ENCODE data around the gene NFIX. TPM values are rescaled to one million over a fixed set of nuclear protein-coding genes. Genes with fewer than 3 reads are reported as not detected.

The NFIX gene
- polyA plus RNA-seq, 3 donors: 0.25 to 3.7 (median 0.90) TPM

DNA sequence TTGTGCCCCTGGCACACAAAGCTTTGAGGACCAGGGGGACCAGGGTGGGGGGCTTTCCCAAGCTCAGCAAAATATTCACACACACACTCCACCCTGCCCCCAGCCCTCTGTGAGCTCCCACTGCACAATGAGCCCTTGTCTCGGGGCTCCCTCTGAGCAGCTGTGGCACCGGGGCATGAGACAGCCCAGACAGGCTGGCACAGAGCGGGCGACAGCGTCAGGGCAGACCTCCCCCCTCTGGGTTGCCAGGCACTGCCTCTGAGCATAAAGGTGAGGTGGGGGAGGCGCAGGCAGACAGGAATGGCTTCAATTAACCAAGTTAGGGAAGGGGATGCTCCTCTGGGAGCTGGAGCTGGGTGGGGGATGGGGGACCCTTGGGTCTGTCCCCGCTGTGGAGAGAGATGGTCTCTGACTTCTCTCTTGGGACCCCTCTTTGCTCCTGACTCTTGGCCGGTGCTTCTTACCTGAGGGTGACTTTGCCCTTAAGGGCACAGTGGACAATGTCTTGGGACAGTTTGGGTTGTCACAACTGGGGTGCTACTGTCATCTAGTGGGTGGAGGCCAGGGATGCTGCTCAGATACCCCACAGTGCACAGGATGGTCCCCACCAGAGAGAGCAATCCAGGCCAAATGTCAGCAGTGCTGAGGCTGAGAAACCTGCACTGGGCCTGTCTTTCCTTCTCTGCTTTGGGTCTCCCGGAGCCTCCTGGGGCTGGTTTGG, 77.1 kb downstream of the NFIX start:
- intact Hi-C loops (cut with micrococcal nuclease): no loop called here
- Histone ChIP-seq H3K9ac (ENCODE audit: insufficient read depth, low read length, poor library complexity, severe bottlenecking) (no peak overlapping the region), H3K4me1 (ENCODE audit: control insufficient read depth in 1 of 2, insufficient read depth in 2 of 2, low read length in 2 of 2) (no peaks in the 10 kb centered on the region), H3K79me2 (ENCODE audit: insufficient read depth, low read length) (no peaks in the 10 kb centered on the region), H3K27me3 (ENCODE audit: control insufficient read depth in 2 of 2, insufficient read depth in 2 of 2, low read length in 2 of 2) (no peaks in the 10 kb centered on the region), H3K27ac (ENCODE audit: low read depth in 1 of 2, low read length in 2 of 2) (no peak overlapping the region), H3K9me3 (replicated peaks in 1 of 2; ENCODE audit: control insufficient read depth in 1 of 2, insufficient read depth in 1 of 2, low read length in 2 of 2) (no peaks in the 10 kb centered on the region), H3K4me3 (replicated peaks in 1 of 3; ENCODE audit: low read depth in 2 of 3, low read length in 3 of 3) (no peak overlapping the region), H3K4me2 (replicated peaks; ENCODE audit: extremely low read depth, low read length, poor library complexity, severe bottlenecking) (no peak overlapping the region), H4K20me1 (ENCODE audit: insufficient read depth, low read length) (no peaks in the 10 kb centered on the region), H2AFZ (ENCODE audit: insufficient read depth, low read depth, low read length, poor library complexity, severe bottlenecking) (no peak overlapping the region), H3K36me3 (replicated peaks in 1 of 2; ENCODE audit: control insufficient read depth in 1 of 2, insufficient read depth in 2 of 2, low read length in 2 of 2) (no peaks in the 10 kb centered on the region)
- DNase-seq: no peak
- H3K27me3 Mint-ChIP-seq (ENCODE audit: low read depth in 3 of 3): peaks cover 0 to 7% (median 2%) of the 10 kb centered on the region in 3 donors
- H3K27ac Mint-ChIP-seq: no peak overlapping the region
- H3K36me3 Mint-ChIP-seq: peaks cover 4 to 5% of the 10 kb centered on the region in 2 donors
- WGBS (ENCODE audit: insufficient coverage): 94% methylated on average over 9 of the region's 9 CpGs
- TF ChIP-seq, protein P1, sequence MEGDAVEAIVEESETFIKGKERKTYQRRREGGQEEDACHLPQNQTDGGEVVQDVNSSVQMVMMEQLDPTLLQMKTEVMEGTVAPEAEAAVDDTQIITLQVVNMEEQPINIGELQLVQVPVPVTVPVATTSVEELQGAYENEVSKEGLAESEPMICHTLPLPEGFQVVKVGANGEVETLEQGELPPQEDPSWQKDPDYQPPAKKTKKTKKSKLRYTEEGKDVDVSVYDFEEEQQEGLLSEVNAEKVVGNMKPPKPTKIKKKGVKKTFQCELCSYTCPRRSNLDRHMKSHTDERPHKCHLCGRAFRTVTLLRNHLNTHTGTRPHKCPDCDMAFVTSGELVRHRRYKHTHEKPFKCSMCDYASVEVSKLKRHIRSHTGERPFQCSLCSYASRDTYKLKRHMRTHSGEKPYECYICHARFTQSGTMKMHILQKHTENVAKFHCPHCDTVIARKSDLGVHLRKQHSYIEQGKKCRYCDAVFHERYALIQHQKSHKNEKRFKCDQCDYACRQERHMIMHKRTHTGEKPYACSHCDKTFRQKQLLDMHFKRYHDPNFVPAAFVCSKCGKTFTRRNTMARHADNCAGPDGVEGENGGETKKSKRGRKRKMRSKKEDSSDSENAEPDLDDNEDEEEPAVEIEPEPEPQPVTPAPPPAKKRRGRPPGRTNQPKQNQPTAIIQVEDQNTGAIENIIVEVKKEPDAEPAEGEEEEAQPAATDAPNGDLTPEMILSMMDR (IDR thresholded peaks at IDR 0.05): no peak
- H3K4me3 Mint-ChIP-seq: no peak overlapping the region
- peaks cover 2% of the 10 kb centered on the region for H3K4me1 Mint-ChIP-seq
- H3K9me3 Mint-ChIP-seq: no peaks in the 10 kb centered on the region

DNA sequence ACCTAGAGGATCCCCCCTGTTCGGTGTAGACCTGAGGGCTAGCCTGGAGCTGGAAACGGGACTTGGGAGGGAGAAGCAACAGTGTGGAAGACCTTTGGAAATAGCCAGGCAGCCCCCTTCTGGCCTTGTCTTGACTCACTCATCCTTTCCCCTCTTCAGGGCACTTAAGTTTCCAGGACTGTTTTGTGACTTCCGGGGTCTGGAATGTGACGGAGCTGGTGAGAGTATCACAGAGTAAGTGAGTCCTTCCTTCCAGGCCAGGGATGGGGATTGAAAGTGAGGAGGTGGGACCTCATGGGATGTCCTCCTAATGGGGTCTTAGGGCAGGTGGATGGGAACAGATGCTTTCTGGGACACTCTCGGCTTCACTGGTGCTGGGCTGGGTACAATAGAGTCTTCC, 78.0 kb downstream of the NFIX start:
- H3K4me3 ChIP-seq (replicated peaks in 1 of 3; ENCODE audit: low read depth in 2 of 3, low read length in 3 of 3): no peak overlapping the region
- peaks cover 4 to 5% of the 10 kb centered on the region in 2 donors for H3K36me3 Mint-ChIP-seq
- H3K4me2 ChIP-seq (replicated peaks; ENCODE audit: extremely low read depth, low read length, poor library complexity, severe bottlenecking): no peak overlapping the region
- no peak overlapping the region for H3K4me3 Mint-ChIP-seq
- intact Hi-C loops (cut with micrococcal nuclease): no loop called here
- no peaks in the 10 kb centered on the region for H3K36me3 ChIP-seq (replicated peaks in 1 of 2; ENCODE audit: control insufficient read depth in 1 of 2, insufficient read depth in 2 of 2, low read length in 2 of 2)
- no peaks in the 10 kb centered on the region for H3K9me3 ChIP-seq (replicated peaks in 1 of 2; ENCODE audit: control insufficient read depth in 1 of 2, insufficient read depth in 1 of 2, low read length in 2 of 2)
- no peaks in the 10 kb centered on the region for H3K4me1 ChIP-seq (ENCODE audit: control insufficient read depth in 1 of 2, insufficient read depth in 2 of 2, low read length in 2 of 2)
- H2AFZ ChIP-seq (ENCODE audit: insufficient read depth, low read depth, low read length, poor library complexity, severe bottlenecking): no peak overlapping the region
- no peak for DNase-seq
- TF ChIP-seq, protein P1 (IDR thresholded peaks at IDR 0.05): no peak
- 100% methylated on average over 2 of the region's 5 CpGs for WGBS (ENCODE audit: insufficient coverage)
- H3K27me3 ChIP-seq (ENCODE audit: control insufficient read depth in 2 of 2, insufficient read depth in 2 of 2, low read length in 2 of 2): no peaks in the 10 kb centered on the region
- H4K20me1 ChIP-seq (ENCODE audit: insufficient read depth, low read length): no peaks in the 10 kb centered on the region
- H3K9me3 Mint-ChIP-seq: no peaks in the 10 kb centered on the region
- peaks cover 0 to 7% (median 2%) of the 10 kb centered on the region in 3 donors for H3K27me3 Mint-ChIP-seq (ENCODE audit: low read depth in 3 of 3)
- no peak overlapping the region for H3K27ac ChIP-seq (ENCODE audit: low read depth in 1 of 2, low read length in 2 of 2)
- H3K27ac Mint-ChIP-seq: peak overlapping the region in 1 of 7 donors; percentile 6
- H3K4me1 Mint-ChIP-seq: peaks cover 2% of the 10 kb centered on the region
- H3K9ac ChIP-seq (ENCODE audit: insufficient read depth, low read length, poor library complexity, severe bottlenecking): no peak overlapping the region
- no peaks in the 10 kb centered on the region for H3K79me2 ChIP-seq (ENCODE audit: insufficient read depth, low read length)
